Measurements from ENCODE around the gene TIMM10B. TPM values are rescaled to one million over a fixed set of nuclear protein-coding genes. Genes with fewer than 3 reads are reported as not detected.

TIMM10B gene
- total and polyA plus RNA-seq, 2 donors (not counting 1 experiment from before 2014, with no cell fraction given) = 42.9 to 62.1 TPM

DNA sequence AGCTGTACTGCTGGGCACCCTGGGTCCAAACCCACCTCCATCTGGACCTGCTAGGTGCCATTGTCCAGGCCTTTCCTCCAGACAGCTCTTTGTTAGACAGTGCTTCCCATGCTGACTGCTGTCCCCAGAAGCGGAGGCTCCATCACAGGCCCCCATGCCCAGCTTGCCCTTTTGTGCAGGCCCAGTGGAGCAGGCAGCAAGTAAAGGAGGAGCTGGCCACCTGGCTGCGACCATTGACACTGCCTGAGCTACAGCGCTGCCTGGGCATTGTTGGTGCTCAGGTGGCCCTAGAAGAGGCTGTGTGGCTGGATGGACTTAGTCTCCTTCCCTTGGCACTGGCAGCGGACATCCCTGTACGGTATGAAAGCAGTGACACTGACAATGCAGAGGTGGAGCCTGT is 17.2 kb downstream of the TIMM10B start:
- Mint-ChIP-seq H3K27ac (no peak overlapping the region), H3K4me3 (no peak overlapping the region), H3K27me3 (no peaks in the 10 kb centered on the region), H3K9me3 (ENCODE audit: insufficient read depth) (no peaks in the 10 kb centered on the region), H3K4me1 (no peaks in the 10 kb centered on the region)
- ChIA-PET CTCF (interaction anchor here (0.9 to 5.3 kb wide), 3 partner anchors 8 to 120 kb away, joined by 3 to 28 read pairs (median 4); no protein-coding TSS in a partner anchor), POLR2A (no interaction called here)
- no peaks in the 10 kb centered on the region for H3K27me3 ChIP-seq (replicated peaks in 1 of 4; ENCODE audit: control extremely low read depth in 1 of 4, control insufficient read depth in 3 of 4, insufficient read depth in 4 of 4, low read length in 3 of 4)
- TF ChIP-seq, protein P1, sequence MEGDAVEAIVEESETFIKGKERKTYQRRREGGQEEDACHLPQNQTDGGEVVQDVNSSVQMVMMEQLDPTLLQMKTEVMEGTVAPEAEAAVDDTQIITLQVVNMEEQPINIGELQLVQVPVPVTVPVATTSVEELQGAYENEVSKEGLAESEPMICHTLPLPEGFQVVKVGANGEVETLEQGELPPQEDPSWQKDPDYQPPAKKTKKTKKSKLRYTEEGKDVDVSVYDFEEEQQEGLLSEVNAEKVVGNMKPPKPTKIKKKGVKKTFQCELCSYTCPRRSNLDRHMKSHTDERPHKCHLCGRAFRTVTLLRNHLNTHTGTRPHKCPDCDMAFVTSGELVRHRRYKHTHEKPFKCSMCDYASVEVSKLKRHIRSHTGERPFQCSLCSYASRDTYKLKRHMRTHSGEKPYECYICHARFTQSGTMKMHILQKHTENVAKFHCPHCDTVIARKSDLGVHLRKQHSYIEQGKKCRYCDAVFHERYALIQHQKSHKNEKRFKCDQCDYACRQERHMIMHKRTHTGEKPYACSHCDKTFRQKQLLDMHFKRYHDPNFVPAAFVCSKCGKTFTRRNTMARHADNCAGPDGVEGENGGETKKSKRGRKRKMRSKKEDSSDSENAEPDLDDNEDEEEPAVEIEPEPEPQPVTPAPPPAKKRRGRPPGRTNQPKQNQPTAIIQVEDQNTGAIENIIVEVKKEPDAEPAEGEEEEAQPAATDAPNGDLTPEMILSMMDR (IDR thresholded peaks at IDR 0.05) = no peak
- no peak for TF ChIP-seq EZH2 (IDR thresholded peaks at IDR 0.05; ENCODE audit: borderline replicate concordance, insufficient read depth, low read depth, low read length, poor library complexity, severe bottlenecking)
- intact Hi-C loops (cut with micrococcal nuclease) = no loop called here
- H2AFZ ChIP-seq (ENCODE audit: insufficient read depth, low read depth, low read length, poor library complexity, severe bottlenecking) = no peak overlapping the region
- H3K4me1 ChIP-seq (ENCODE audit: control insufficient read depth in 2 of 2, insufficient read depth in 2 of 2, low read length in 2 of 2) = no peaks in the 10 kb centered on the region
- peaks cover 0 to 24% of the 10 kb centered on the region in 2 experiments for H3K36me3 ChIP-seq (replicated peaks in 1 of 2; ENCODE audit: control extremely low read depth in 1 of 2, control insufficient read depth in 1 of 2, extremely low read depth in 1 of 2, insufficient read depth in 2 of 2, low read length in 1 of 2)
- no peak overlapping the region for H3K9ac ChIP-seq (ENCODE audit: low read length)
- DNase-seq = no peak
- H3K79me2 ChIP-seq (ENCODE audit: control insufficient read depth, insufficient read depth, low read length) = peaks cover 51% of the 10 kb centered on the region
- no peak overlapping the region for H3K4me2 ChIP-seq (replicated peaks; ENCODE audit: low read depth, low read length, poor library complexity, severe bottlenecking)
- no peak overlapping the region for H3K27ac ChIP-seq (ENCODE audit: low read length in 2 of 2)
- no peaks in the 10 kb centered on the region for H4K20me1 ChIP-seq (ENCODE audit: control insufficient read depth, insufficient read depth, low read length, poor library complexity, severe bottlenecking)
- no peak for ATAC-seq (ENCODE audit: low read depth)
- 95% methylated on average over 4 of the region's 5 CpGs for WGBS (ENCODE audit: insufficient coverage)
- H3K4me3 ChIP-seq (ENCODE audit: control extremely low read depth in 1 of 5, extremely low read depth in 1 of 5, insufficient read depth in 1 of 5, low read depth in 2 of 5, low read length in 4 of 5) = no peak overlapping the region
- no peaks in the 10 kb centered on the region for H3K9me3 ChIP-seq (ENCODE audit: control extremely low read depth in 1 of 3, control insufficient read depth in 2 of 3, insufficient read depth in 1 of 3, low read length in 2 of 3)

DNA sequence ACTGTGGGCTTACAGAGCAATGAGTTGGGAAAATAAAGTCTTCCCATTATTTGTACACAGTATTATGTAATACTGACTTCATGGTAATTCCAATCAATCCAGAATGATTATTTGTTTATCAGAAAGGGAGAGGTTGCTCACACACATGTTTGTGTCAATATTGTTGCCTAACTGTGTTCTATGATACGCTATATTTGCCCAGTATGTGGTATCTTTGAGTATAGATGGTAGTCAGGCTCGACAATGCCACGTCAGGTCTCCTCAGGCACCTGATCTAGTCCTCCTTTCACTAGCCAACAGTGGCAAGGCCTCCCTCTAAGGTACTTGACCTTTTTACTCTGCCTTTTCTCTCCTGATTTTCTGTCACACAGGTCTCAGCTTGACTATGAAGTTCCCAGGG is 21.1 kb downstream of the TIMM10B start:
- Histone ChIP-seq H3K36me3 (replicated peaks in 1 of 2; ENCODE audit: control extremely low read depth in 1 of 2, control insufficient read depth in 1 of 2, extremely low read depth in 1 of 2, insufficient read depth in 2 of 2, low read length in 1 of 2) (peaks cover 1 to 31% of the 10 kb centered on the region in 2 experiments), H3K4me3 (ENCODE audit: control extremely low read depth in 1 of 5, extremely low read depth in 1 of 5, insufficient read depth in 1 of 5, low read depth in 2 of 5, low read length in 4 of 5) (no peak overlapping the region), H3K79me2 (ENCODE audit: control insufficient read depth, insufficient read depth, low read length) (peaks cover 18% of the 10 kb centered on the region), H3K4me2 (replicated peaks; ENCODE audit: low read depth, low read length, poor library complexity, severe bottlenecking) (no peak overlapping the region), H3K4me1 (ENCODE audit: control insufficient read depth in 2 of 2, insufficient read depth in 2 of 2, low read length in 2 of 2) (no peaks in the 10 kb centered on the region), H3K27me3 (replicated peaks in 1 of 4; ENCODE audit: control extremely low read depth in 1 of 4, control insufficient read depth in 3 of 4, insufficient read depth in 4 of 4, low read length in 3 of 4) (no peaks in the 10 kb centered on the region), H3K9me3 (ENCODE audit: control extremely low read depth in 1 of 3, control insufficient read depth in 2 of 3, insufficient read depth in 1 of 3, low read length in 2 of 3) (no peaks in the 10 kb centered on the region), H3K9ac (ENCODE audit: low read length) (no peak overlapping the region), H3K27ac (ENCODE audit: low read length in 2 of 2) (no peak overlapping the region), H4K20me1 (ENCODE audit: control insufficient read depth, insufficient read depth, low read length, poor library complexity, severe bottlenecking) (no peaks in the 10 kb centered on the region), H2AFZ (ENCODE audit: insufficient read depth, low read depth, low read length, poor library complexity, severe bottlenecking) (no peak overlapping the region)
- Mint-ChIP-seq H3K4me1 (no peaks in the 10 kb centered on the region), H3K4me3 (no peak overlapping the region), H3K27ac (no peak overlapping the region), H3K9me3 (ENCODE audit: insufficient read depth) (no peaks in the 10 kb centered on the region), H3K27me3 (no peaks in the 10 kb centered on the region)
- WGBS (ENCODE audit: insufficient coverage) = 100% methylated on average over 3 of the region's 3 CpGs
- CTCF ChIA-PET = no interaction called here
- POLR2A ChIA-PET = no interaction called here
- TF ChIP-seq, protein P1 (IDR thresholded peaks at IDR 0.05) = no peak
- no peak for TF ChIP-seq EZH2 (IDR thresholded peaks at IDR 0.05; ENCODE audit: borderline replicate concordance, insufficient read depth, low read depth, low read length, poor library complexity, severe bottlenecking)
- no peak for DNase-seq
- no peak for ATAC-seq (ENCODE audit: low read depth)
- intact Hi-C loops (cut with micrococcal nuclease) = no loop called here

Data from B cell (primary cell).